ENCODE data around the gene CBL. TPM values are rescaled to one million over a fixed set of nuclear protein-coding genes. Genes with fewer than 3 reads are reported as not detected.

CBL gene
- total and polyA plus RNA-seq, 10 of the 15 experiments (the other 5 are each of a cell fraction or from before 2014, with no cell fraction given): 3.9 to 27.1 (median 9.5) TPM

- H3K9ac ChIP-seq (ENCODE audit: control insufficient read depth, insufficient read depth, low read length): no peak overlapping the region
- SMC1A ChIA-PET (ENCODE audit: uncharacterized antibody, unreplicated experiment): no interaction called here
- 48% methylated on average over 19 of the region's 21 CpGs for WGBS (ENCODE audit: insufficient coverage, insufficient replicate concordance, low lambda C conversion rate, missing lambda C conversion rate)
- RAD21 ChIA-PET (ENCODE audit: unreplicated experiment): no interaction called here
- H3K79me2 ChIP-seq (ENCODE audit: control insufficient read depth, insufficient read depth, low read length): no peaks in the 10 kb centered on the region
- H3K9me3 ChIP-seq (replicated peaks; ENCODE audit: control insufficient read depth, insufficient read depth, low read length): no peaks in the 10 kb centered on the region; the same call in 2 of the 3 replicates
- in situ Hi-C loops (cut with MboI): no loop called here
- no peak for FAIRE-seq
- no peak overlapping the region for H3K27ac ChIP-seq (ENCODE audit: control insufficient read depth, insufficient read depth)
- TF ChIP-seq RAD51 (IDR thresholded peaks at IDR 0.05): no peak
- TF ChIP-seq FOXM1 (IDR thresholded peaks at IDR 0.05; ENCODE audit: low read depth, low read length): no peak
- TF ChIP-seq, protein P1, sequence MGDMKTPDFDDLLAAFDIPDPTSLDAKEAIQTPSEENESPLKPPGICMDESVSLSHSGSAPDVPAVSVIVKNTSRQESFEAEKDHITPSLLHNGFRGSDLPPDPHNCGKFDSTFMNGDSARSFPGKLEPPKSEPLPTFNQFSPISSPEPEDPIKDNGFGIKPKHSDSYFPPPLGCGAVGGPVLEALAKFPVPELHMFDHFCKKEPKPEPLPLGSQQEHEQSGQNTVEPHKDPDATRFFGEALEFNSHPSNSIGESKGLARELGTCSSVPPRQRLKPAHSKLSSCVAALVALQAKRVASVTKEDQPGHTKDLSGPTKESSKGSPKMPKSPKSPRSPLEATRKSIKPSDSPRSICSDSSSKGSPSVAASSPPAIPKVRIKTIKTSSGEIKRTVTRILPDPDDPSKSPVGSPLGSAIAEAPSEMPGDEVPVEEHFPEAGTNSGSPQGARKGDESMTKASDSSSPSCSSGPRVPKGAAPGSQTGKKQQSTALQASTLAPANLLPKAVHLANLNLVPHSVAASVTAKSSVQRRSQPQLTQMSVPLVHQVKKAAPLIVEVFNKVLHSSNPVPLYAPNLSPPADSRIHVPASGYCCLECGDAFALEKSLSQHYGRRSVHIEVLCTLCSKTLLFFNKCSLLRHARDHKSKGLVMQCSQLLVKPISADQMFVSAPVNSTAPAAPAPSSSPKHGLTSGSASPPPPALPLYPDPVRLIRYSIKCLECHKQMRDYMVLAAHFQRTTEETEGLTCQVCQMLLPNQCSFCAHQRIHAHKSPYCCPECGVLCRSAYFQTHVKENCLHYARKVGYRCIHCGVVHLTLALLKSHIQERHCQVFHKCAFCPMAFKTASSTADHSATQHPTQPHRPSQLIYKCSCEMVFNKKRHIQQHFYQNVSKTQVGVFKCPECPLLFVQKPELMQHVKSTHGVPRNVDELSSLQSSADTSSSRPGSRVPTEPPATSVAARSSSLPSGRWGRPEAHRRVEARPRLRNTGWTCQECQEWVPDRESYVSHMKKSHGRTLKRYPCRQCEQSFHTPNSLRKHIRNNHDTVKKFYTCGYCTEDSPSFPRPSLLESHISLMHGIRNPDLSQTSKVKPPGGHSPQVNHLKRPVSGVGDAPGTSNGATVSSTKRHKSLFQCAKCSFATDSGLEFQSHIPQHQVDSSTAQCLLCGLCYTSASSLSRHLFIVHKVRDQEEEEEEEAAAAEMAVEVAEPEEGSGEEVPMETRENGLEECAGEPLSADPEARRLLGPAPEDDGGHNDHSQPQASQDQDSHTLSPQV (IDR thresholded peaks at IDR 0.05): no peak
- TF ChIP-seq NR2C1 (IDR thresholded peaks at IDR 0.05): no peak
- TF ChIP-seq KAT2A (conservative IDR thresholded peaks at IDR 0.05; ENCODE audit: control insufficient read depth, low read depth, low read length): no peak
- TF ChIP-seq IRF5 (IDR thresholded peaks at IDR 0.05; ENCODE audit: borderline replicate concordance): no peak
- no peak for TF ChIP-seq BMI1 (IDR thresholded peaks at IDR 0.05; ENCODE audit: borderline replicate concordance)
- no peak for TF ChIP-seq SMC3 (IDR thresholded peaks at IDR 0.05; ENCODE audit: borderline replicate concordance, low read length)
- TF ChIP-seq ZNF274 (IDR thresholded peaks at IDR 0.05; ENCODE audit: insufficient read depth, insufficient read length): no peak
- no peak for TF ChIP-seq PML (IDR thresholded peaks at IDR 0.05; ENCODE audit: low read length)
- no peak for TF ChIP-seq GATAD2B (conservative IDR thresholded peaks at IDR 0.05; ENCODE audit: low read depth)
- no peak for TF ChIP-seq MTA2 (IDR thresholded peaks at IDR 0.05; ENCODE audit: low read depth)
- no peak for TF ChIP-seq RB1 (IDR thresholded peaks at IDR 0.05; ENCODE audit: borderline replicate concordance)
- no TSS peak for BruUV-seq (replicated peaks)
- DNase-seq (ENCODE audit: low read depth, low spot score): no peak
- no peak overlapping the region for H3K4me2 ChIP-seq (ENCODE audit: control insufficient read depth, insufficient read depth)
- intact Hi-C loops (cut with micrococcal nuclease; ENCODE audit: unreplicated experiment): no loop called here
- no peak overlapping the region for H2AFZ ChIP-seq (ENCODE audit: control insufficient read depth, low read depth, low read length)
- H4K20me1 ChIP-seq (ENCODE audit: control insufficient read depth, insufficient read depth): no peaks in the 10 kb centered on the region
- no peaks in the 10 kb centered on the region for H3K36me3 ChIP-seq (ENCODE audit: control insufficient read depth in 2 of 2, insufficient read depth in 2 of 2, low read length in 1 of 2)
- POLR2A ChIA-PET: no interaction called here
- ATAC-seq: no peak
- CTCF ChIA-PET: no interaction called here
- no peaks in the 10 kb centered on the region for H3K4me1 ChIP-seq (ENCODE audit: control insufficient read depth, insufficient read depth, low read length)
- no peaks in the 10 kb centered on the region for H3K27me3 ChIP-seq (replicated peaks in 1 of 2; ENCODE audit: control insufficient read depth in 2 of 2, insufficient read depth in 2 of 2, low read length in 1 of 2)
- H3K4me3 ChIP-seq: no peak overlapping the region
These were observed 18.8 kb upstream of the CBL start for GRCh38 chr11:119187123-119187892.

Data from GM12878 (cell line).